GM18867 (cell line): ENCODE results near the gene GLMP.

Source experiments
- ATAC-seq: cut with Tn5 transposase; IDR thresholded peaks from one replicate; pipeline ENCODE4 v1.9.1; 2021; ENCODE audit warnings: mild to moderate bottlenecking, moderate library complexity; ENCODE audit not compliant: unreplicated experiment

The GLMP gene

GRCh38 chr1:156289857-156290256 lies 5.6 kb downstream of the GLMP start:
- no peak for ATAC-seq

- no peak for ATAC-seq
Observed at GRCh38 chr1:156286061-156286460, 9.4 kb downstream of the GLMP start.

- no peak for ATAC-seq
Observed at GRCh38 chr1:156285437-156285836, 10.0 kb downstream of the GLMP start.

GRCh38 chr1:156284757-156285156 lies 10.7 kb downstream of the GLMP start:
- no peak for ATAC-seq

- no peak for ATAC-seq
Observed at GRCh38 chr1:156284112-156284511, 11.4 kb downstream of the GLMP start, which contains the start of gene TMEM79. TSS of gene TMEM79 (plus strand) at chr1:156284325. CDS start at chr1:156285227, 902 bp downstream.

- ATAC-seq = no peak
Observed at GRCh38 chr1:156283521-156283920, 12.0 kb downstream of the GLMP start.

GRCh38 chr1:156282479-156283222 lies 12.8 kb downstream of the GLMP start, which contains the start of gene SMG5:
TSS of gene SMG5 (minus strand) at chr1:156282825. CDS start at chr1:156282680, 145 bp downstream.
- peak; percentile 81 for ATAC-seq

- ATAC-seq = no peak
Observed at GRCh38 chr1:156281693-156282478, 13.6 kb downstream of the GLMP start.

- ATAC-seq = peak; percentile 34
Observed at GRCh38 chr1:156281281-156281680, 14.2 kb downstream of the GLMP start.

- no peak for ATAC-seq
Observed at GRCh38 chr1:156279837-156280236, 15.6 kb downstream of the GLMP start.

GRCh38 chr1:156276966-156277381 lies 18.5 kb downstream of the GLMP start:
- no peak for ATAC-seq

GRCh38 chr1:156276532-156276931 lies 18.9 kb downstream of the GLMP start:
- no peak for ATAC-seq

- ATAC-seq = no peak
Observed at GRCh38 chr1:156270314-156270713, 25.2 kb downstream of the GLMP start.

- no peak for ATAC-seq
Observed at GRCh38 chr1:156268336-156268735, 27.1 kb downstream of the GLMP start.

- no peak for ATAC-seq
Observed at GRCh38 chr1:156266051-156266450, 29.4 kb downstream of the GLMP start.

- ATAC-seq = no peak
Observed at GRCh38 chr1:156263288-156263655, 32.2 kb downstream of the GLMP start.

- no peak for ATAC-seq
Observed at GRCh38 chr1:156262461-156263287, 32.8 kb downstream of the GLMP start.

- no peak for ATAC-seq
Observed at GRCh38 chr1:156260896-156261295, 34.6 kb downstream of the GLMP start.

- no peak for ATAC-seq
Observed at GRCh38 chr1:156259805-156260204, 35.7 kb downstream of the GLMP start.

- ATAC-seq = no peak
Observed at GRCh38 chr1:156258859-156259258, 36.6 kb downstream of the GLMP start.

GRCh38 chr1:156257711-156258110 lies 37.8 kb downstream of the GLMP start:
- ATAC-seq = no peak
